HTR-8/SVneo (cell line): ENCODE results near the gene JMJD8.
A peak's percentile ranks its signal among the peaks of the same experiment; 100 is the strongest.

Source experiments
- DNase-seq: peaks from one replicate; pipeline ENCODE4 v3.0.0; 2011; ENCODE audit warnings: low spot score, mixed read lengths; ENCODE audit not compliant: insufficient read length
- FAIRE-seq: peaks from 2 replicates; lab custom pipeline; 2011; peaks lifted over from hg19 to GRCh38; lab: Jason Lieb, UNC

Gene JMJD8

GRCh38 chr16:710500-711075 lies 26.5 kb upstream of the JMJD8 start:
- DNase-seq (no peak), FAIRE-seq (no peak)

GRCh38 chr16:709566-710499 lies 25.7 kb upstream of the JMJD8 start:
- no peak for FAIRE-seq
- DNase-seq: no peak

DNA sequence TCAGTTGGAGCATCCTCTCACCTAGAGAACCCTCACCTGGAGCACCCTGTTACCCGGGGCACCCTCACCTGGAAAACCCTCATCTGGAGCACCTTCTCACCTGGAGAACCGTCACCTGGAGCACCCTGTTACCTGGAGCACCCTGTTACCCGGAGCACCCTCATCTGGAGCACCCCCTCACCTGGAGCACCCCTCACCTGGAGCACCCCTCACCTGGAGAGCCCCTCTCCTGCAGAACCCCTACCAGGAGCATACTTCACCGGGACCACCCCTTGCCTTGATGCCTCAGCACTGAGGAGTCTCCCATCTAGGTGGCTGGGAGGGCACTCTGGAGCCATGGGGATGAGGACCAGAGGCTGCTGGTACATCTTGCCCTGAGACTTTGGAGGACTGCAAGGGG lies 24.8 kb upstream of the JMJD8 start:
- DNase-seq: no peak
- FAIRE-seq: no peak

GRCh38 chr16:708019-708418 lies 23.9 kb upstream of the JMJD8 start:
- FAIRE-seq (no peak), DNase-seq (no peak)

GRCh38 chr16:707062-707538 lies 23.0 kb upstream of the JMJD8 start:
- DNase-seq (no peak), FAIRE-seq (no peak)

GRCh38 chr16:706189-707061 lies 22.3 kb upstream of the JMJD8 start:
- no peak for DNase-seq
- FAIRE-seq: no peak

DNA sequence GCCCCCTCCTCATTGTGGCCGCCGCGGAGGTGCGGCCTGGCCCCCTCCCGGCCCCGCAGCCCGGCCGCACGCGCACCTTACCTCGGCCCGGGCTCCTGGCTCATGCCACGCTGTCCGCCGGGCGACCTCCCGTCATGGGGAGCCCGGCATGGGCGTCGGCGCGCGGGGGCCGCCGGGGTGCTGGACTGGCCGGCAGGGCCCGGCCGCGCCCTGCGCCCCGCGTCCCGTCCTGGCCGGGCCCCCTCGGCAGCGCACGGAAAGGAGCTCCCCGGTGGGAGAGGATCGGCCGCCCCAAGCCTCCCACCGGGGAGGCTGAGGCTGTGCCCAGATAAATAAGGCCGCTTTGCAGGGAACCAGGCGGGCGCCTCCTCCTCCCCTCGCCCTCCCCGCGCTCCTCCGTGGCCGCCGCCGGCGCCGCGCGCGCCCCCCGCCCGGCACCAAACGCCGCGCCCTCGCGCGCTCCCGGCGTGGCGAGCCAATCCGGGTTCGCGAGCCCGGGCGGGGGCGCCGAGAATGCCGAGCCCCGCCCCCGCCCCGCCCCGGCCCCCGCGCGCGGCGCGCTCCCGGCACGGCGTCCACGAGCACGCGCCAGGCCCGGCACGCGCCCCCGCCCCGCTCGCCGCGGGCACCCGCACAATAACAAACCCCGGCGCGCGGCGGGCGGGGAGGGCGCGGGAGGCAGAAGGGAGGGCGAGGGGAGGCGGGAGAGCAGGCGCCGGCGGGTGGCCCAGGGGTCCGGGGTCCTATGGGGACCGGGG lies 21.5 kb upstream of the JMJD8 start, which contains the start of gene FBXL16:
Gene FBXL16 (minus strand): TSS at position 371 of the 758 bp plus-strand sequence. CDS start 8,396 bp downstream, outside the sequence.
- peak; percentile 72 for FAIRE-seq
- DNase-seq: peak; percentile 71

- no peak for DNase-seq
- no peak for FAIRE-seq
Observed at GRCh38 chr16:704552-705380, 20.6 kb upstream of the JMJD8 start.

DNA sequence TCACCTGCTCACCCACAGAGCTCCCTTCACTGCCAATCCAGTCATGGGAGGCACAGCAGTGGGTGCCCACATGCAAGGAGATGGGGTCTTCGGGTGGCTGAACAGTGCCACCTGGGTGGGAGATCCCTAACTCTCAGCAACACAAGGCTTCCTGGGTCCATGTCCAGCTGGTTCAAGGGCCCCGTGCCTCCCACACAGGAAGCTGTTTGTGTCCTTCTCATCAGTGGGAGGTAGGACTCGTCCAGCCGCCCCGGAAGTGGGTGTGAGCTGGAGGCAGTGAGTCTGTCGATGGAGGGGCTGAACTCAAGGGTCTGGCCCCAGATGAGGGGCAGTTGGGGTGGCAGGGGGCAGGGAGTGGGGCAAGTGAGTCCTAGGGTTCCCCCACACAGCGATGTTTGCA lies 19.9 kb upstream of the JMJD8 start:
- FAIRE-seq (no peak), DNase-seq (no peak)

- DNase-seq (no peak), FAIRE-seq (no peak)
Observed at GRCh38 chr16:703406-703805, 19.3 kb upstream of the JMJD8 start.

DNA sequence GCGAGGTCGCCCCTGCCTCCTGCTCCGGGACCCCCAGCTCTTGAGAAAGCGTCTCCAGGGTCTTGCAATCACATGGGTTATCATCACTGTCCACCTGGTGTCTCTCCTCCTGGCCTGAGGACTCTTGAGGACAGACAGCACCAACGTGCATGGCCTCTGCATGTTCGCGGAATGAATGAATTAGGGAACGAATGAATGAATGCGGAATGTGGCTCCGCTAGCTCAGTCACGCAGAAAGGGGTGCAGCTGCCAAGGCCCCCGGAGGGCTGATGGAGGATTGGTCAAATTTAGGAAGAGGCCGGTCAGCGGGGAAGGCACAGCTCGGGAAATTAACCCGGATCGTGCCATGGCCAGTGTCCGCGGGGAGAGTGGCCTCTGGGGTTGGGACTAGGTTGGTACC lies 18.2 kb upstream of the JMJD8 start:
- DNase-seq (no peak), FAIRE-seq (no peak)

DNA sequence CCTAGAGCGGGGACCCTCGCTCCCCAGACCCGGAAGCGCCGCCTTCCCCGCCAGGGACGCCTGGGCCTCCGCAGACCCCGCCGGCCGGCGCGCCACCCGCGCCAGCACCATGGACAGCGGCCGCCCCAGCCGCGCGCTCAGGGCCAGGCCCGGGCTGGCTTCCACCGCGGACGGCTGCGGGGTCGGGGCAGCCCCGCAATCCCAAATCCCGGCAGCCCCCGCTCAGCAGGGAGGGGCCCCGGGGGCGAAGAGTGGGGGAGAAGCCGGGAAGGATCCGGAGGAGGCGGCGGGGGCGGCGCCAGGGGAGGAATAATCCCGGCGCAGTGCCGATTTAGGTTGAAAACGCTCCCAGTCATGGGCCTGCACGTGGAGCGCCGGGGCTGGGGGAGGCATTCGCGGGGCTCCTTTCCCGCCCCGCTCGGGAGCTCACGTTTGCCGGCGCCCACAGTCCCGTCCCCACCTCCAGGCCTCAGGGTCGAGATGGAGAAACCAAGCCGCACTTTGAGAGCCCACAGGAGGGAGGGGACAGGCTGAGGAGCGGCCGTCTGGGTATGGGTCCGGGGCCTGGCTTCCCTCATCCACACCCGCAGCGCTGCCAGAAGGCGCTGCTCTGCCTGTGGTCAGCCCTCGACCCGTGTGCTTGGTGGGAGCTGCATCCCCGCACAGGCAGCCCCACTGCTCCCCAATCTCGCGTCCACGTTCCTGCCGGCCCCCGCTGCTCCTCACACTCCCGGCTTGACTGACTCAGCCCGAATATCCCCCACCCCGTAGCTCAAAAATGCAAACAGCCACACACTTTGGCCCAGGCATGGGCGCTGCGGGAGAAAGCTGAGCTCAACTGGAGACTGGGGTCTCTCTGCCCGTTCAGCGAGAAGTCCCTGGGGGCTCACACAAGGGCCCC lies 16.8 kb upstream of the JMJD8 start:
- FAIRE-seq: no peak

DNA sequence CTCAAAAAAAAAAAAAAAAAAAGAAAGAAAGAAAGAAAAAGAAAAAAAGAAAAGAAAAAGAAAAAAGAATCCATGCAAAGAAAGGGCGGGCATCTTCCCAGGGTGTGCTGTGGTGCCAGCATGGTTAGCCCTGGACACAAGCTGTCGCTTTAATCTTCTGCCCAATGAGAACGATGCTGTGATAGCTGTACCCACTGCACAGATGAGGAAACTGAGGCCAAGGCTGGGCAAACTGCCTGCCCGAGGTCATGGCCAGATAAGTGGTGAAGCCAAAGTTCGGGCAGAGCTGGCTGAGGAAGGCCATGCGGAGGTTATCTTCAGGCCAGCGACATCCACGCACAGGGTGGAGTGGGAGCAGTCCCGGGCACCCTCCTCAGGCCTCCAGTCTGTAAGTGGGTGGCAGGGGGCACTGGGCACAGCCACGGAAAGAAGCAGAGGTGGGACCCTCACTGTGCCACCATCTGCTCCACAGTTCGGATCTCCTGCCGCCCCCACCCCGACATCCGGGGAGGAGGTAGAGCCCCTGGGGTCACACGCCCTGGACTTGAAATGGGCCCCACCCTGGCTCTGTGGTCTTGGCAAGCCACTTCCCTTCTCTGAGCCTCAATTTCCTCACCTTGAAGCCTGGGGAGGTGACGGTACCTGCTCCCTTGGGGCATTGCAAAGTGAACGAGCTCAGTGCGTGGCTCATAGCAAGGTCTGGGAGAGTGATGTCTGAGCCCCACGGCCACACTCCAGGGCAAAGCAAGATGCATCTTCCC lies 15.0 kb upstream of the JMJD8 start:
- FAIRE-seq (no peak), DNase-seq (no peak)

More for the DNA sequence above, 16.8 kb upstream of the JMJD8 start:
- DNase-seq: no peak

GRCh38 chr16:695355-696089 lies 11.4 kb upstream of the JMJD8 start:
- no peak for DNase-seq
- FAIRE-seq: peak; percentile 13

DNA sequence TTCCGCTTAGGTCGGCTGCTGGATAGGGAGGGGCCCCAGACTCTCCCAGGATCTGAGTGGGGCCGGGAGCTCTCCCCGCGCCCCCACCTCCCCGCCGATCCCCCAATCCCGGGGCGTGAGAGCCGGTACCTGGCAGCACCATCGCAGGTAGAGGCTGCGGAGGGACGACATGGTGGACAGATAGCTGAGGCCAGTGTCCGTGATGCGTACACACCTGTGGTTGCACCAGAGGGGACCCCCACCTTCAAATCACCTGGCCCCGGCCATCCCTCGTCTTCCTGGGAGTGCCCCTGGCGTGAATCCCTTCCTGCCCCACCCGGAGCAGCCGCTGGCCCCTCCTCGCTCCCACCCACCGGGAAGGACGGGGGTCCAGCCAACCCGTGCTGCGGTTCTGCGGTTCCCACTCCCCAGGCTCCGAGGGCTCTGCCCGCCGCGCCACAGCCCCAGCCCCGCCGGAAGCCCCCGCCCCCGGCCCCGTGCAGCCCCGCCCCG lies 10.8 kb upstream of the JMJD8 start:
- FAIRE-seq (no peak), DNase-seq (no peak)

DNA sequence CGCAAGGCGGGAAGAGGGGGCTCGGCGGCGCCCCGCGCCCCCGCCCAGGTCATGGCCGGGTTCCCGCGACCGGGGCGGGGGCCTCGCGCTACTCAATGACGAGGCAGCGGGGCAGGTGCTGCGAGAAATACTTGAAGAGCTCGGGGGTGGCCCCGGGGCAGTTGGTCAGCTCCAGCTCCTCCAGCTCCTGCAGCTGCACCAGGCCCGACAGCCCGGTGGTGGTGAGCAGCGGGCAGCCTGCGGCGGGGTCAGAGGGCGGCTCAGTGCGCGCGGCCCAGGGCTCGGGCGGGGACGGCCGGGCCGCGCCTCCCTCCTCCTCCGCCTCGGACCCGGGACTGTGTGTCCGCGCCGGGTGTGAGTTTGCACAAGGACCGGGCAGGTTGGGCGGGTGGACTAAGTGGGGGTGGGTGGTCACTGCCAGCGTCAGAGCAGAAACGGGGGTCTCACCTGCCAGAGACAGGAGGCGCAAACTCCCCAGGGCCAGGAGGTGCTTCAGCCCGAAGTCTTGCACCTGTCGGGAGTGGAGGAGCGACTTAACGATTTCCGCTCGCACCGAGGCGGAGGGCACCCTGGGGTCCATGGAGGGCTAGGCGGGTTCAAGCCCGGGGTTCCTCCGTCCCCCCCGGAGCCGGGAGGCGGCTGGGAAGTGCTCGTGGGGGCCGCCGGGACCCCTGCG lies 10.2 kb upstream of the JMJD8 start:
- FAIRE-seq: no peak
- no peak for DNase-seq
